HCEC 1CT (cell line): Measurements from ENCODE around the gene MASTL.
"Not testable (repeated sequence)": the region's sequence is repeated elsewhere in the genome, so short reads cannot be mapped to it uniquely, and the experiment has no call there.

Experiments used
- DNase-seq: peaks from one replicate; pipeline ENCODE4 v3.0.0-alpha.2; 2017

Gene MASTL

DNA sequence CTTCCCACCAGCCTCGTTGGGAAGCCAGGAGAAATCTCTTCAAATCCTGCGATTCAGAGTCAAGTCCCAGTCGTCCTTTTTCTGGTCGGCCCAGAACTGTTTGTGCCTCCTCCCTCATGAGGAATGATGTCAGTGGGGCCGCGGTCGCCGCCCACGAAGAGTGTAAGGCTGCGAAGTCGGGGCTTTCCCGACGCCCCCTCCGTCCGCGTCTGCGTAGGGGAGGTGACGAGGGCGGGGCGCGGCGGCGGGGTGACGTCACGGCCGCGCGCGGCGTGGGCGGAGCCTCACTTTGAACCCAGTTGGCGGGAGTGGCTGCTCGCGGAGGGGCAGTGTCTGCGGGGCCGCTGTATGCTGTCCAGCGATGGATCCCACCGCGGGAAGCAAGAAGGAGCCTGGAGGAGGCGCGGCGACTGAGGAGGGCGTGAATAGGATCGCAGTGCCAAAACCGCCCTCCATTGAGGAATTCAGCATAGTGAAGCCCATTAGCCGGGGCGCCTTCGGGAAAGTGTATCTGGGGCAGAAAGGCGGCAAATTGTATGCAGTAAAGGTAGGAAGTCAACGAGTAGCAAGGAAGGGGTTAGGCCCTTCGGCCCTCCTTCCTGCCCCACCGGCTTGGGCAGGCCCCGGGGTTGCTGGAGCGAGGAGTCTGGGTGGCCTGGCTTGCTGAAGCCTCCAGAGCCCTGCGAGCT is at the start of gene MASTL:
TSS of gene MASTL (plus strand) at position 287 of the 689 bp plus-strand sequence. CDS start at position 362, 75 bp downstream.
- DNase-seq, result peak; percentile 87

DNA sequence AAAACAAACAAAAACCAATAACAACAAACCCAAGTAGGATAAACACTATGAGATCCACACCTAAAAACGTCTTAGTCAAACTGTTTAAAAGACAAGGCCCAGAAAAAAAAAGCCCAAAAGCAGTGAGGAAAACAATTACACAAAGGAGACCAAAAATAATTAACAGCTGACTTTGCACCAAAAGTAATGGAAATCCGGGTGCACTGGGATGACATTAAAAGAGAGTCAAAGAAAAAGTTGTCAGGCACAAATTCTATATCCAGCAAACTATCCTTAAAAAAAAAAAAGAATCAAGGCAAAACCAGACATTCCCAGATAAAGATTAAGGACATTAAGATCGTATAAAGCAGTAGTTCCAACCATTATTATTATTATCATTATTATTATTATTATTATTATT is 47.0 kb upstream of the MASTL start:
- no peak for DNase-seq

DNA sequence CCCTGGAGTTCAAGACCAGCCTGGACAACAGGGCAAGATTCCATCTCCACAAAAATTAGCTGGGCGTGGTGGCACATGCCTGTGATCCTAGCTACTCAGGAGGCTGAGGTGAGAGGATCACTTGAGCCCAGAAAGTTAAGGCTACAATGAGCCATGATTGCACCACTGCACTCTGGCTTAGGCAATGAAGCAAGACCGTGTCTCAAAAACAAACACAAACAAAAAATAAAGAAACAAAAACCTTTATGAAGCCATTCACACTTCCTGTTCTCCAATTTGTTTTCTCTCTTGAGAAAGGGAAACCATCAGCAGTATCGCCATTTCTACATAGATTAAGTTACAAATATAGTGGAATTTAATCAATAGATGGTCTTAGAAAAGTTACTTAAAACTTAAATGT is 20.8 kb upstream of the MASTL start:
- no peak for DNase-seq

DNA sequence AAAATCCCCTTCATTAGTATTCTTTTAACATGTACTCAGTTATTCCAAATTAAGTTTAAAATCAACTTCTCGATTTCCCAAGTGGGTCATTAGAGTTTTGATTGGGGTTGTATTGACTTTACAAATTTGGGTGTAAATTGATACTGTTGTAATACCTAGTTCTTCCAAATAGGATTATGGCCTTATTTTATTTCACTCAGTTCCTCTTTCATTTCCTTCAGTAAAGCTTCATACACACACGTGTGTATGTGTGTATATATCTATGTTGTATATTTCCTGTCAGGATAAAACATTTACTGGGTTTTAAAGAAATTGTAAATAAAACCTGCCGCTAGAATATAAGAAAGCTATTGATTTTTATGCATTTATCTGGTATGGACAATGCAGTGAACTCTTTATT is 16.9 kb upstream of the MASTL start:
- no peak for DNase-seq

DNA sequence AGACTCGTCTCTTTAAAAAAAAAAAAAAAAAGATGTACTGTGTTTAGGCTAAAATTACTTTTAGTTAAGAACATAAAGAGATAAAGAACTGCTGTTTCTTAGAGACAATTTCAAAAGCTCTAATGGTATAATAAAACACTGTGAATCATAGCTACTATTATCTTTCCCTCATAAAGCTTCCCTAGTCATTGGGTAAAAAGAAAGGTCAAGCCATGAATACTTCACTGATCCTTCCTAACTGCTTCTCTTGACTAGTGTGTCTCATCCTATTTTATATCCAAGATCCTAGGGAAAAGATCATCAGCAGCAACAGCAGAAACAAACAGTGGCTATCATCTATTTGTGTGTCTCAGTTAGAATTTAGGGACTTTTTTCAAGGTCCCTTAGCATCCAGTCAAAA is 11.5 kb upstream of the MASTL start:
- no peak for DNase-seq

DNA sequence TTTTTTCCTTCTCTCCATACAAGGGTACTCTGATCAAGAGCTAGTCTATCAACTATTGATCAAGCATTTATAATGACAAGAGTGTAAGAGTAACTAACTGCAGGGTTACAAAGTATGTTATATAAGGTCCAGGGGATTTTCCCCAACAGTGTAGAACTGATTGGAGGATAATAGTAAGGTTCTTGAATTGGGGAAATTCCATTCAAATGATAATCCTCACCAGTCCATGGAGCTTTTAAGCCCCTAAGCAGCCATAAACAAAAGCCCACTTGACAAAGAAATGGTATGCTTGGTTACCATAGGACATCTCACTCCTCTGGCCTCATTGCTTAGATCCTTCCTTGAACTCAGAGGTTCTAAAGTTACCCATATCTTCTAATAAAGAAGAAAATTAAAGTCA is 9.2 kb upstream of the MASTL start:
- no peak for DNase-seq

DNA sequence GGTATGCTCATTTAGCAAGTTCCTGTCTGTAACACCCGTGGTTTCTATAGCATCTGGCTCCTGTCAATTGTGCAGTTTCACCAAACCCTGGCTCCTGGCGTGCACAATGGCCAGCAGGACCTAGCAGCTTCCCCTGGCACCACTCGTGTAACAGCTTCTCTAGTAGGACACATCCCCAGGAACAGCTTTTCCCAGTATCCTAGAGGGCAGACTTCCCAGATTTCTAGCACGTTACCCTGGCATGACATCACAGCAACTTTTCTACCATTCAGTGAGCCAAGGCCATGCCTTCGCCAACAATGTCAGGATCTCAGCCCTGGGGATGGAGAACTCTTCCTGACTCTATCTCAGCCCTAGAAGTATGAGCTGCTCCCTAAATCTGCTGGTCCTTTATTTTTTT is 7.5 kb upstream of the MASTL start:
- no peak for DNase-seq

DNA sequence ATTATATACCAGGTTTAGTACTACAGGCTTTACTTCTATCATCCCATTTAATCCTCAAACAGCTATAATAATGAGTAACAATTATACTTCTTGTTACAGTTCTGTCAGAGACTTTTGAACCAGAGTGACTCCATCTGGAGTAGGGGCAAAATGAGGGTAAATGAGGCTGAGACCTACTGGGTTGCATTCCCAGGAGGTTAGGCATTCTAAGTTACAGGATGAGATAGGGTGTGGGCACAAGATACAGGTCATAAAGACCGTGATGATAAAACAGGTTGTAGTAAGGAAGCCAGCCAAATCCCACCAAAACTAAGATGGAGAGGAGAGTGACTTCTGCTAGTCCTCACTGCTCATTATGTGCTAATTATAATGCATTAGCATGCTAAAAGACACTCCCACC is 4.9 kb upstream of the MASTL start:
- no peak for DNase-seq

DNA sequence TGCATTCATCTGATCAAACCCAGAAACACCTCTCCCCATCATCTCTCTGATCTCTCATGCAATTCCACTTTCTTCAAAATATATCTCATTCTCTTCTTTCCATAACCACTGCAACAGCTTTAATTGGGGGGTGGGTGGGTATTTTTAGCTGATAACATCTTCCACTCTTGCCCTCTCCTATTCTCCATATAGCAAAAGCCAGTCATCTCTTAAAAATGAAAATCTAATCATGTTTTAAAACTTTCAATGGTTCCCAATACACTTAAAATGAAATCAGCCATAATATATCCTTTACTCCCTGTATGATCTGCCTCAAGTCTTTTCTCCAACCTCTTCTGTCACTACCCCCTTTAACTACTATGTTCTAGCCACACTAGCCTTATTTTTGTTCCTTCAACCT is 2.5 kb upstream of the MASTL start:
- no peak for DNase-seq

DNA sequence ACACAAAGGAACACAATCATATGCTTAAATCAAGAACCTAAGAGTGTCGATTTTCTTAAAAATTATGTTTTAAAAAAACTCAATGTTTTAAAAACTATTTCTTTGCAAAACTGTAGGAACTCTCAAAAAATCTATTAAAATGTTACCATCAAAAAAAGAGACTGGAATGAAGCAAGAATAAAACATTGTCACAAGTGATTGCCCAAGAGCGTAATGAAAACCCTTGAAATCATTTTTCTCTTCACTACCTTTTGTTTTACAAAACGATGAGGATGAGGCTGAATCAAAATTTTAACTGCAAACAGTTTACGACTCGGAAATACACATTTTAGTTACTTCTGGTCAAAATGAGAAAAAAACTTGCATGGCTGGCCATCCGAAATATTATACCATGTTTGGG is 1.8 kb upstream of the MASTL start:
- no peak for DNase-seq

DNA sequence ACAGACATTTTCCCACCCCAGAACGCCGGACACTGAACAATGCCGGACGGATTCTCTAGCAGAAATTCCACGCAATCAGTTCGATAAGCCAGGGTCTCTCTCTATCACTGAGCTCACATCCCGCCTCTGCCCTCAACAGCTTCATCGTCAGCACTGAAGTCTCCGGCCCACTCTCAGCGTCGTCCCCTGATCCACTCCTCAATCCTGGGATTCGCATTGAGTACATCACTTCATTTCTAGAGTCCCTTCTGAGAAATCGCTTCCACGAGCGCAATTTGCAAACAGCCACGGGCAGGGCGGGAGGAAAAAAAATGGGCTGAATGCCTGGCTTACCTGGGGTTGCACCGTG is 1.3 kb upstream of the MASTL start:
- DNase-seq, result no peak

DNA sequence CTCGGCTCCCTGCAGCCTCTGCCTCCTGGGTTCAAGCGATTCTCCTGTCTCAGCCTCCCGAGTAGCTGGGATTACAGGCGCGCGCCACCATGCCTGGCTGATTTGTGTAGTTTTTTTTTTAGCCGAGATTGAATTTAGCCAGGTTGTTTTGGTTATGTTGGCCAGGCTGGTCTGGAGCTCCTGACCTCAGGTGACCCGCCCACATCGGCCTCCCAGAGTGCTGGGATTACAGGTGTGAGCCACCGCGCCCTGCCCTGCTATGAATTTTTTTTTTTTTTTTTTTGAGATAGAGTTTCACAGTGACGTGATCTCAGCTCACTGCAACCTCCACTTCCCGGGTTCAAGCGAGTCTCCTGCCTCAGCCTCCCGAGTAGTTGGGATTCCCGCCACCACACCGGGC is 1.4 kb downstream of the MASTL start:
- not testable (repeated sequence) for DNase-seq

DNA sequence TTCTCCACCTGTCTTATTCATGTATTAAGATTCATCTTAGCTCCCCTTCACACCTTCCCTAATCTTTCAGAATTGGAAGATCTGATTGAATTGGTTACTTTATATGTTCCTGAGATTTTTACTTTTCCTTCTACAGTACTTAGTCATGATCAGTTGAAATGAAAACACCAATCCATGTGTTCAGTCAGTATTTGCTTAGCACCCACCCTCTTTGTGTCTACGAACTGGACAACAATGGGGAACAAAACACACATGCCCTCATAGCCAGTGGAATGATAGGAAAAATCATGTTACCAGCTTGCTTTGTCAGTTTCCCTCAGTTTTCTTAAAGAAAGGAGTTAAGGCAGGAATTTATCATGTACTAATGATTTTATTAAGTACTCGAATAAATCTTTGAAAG is 2.0 kb downstream of the MASTL start:
- DNase-seq, result no peak

DNA sequence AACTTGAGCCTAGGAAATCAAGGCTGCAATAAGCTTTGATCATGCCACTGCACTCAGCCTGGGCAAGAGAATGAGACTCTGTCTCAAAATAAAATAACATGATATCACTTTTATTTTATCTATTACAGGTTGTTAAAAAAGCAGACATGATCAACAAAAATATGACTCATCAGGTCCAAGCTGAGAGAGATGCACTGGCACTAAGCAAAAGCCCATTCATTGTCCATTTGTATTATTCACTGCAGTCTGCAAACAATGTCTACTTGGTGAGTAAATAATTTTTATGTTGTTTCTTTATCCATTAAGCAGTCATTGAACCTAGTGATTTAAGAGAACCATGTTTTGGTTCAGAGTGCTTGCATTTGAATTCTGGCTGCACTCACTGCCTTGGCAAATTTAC is 3.3 kb downstream of the MASTL start:
- no peak for DNase-seq

DNA sequence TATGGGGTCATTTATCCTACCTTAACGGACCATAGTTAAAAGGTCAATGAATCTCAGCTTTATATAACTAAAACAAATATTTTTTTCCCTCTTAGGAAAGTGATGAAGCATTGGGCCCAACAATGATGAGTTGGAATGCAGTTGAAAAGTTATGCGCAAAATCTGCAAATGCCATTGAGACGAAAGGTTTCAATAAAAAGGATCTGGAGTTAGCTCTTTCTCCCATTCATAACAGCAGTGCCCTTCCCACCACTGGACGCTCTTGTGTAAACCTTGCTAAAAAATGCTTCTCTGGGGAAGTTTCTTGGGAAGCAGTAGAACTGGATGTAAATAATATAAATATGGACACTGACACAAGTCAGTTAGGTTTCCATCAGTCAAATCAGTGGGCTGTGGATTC is 14.7 kb downstream of the MASTL start:
- no peak for DNase-seq

DNA sequence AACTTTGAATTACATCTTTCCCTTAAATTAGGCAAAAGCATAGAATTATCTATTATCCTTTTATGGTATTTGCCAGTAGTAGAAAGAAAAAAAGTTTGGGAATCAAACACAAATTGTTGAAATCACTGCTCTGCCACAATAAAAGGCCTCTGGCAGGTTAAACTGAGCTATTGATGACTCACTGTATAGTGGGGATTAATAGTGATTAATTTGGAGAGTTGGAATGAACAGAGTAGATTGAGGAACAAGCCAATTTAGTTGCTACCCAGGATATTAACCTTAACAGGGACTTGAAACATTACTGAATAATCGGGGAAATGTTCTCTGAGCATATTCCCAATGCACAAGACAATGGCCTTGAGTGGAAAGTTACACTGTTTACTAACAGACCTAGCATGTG is 33.1 kb downstream of the MASTL start:
- no peak for DNase-seq

DNA sequence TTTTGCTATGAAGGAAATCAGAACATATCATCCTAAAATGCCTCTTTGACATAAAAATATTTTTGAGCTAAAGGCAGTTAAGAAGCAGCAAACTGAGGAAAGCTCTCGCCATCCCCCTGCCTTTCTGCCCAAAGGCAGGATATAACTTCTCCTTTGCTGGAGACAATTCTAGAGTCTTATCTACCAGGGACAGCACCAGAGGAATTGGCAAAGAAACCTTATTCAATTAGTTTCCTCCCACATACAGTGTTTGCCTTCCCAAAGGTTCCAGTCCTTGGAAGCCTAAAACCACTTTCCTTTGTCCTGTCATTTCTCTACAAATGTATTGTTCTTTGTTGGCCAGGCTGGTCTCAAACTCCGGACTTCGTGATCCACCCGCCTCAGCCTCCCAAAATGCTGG is 33.7 kb downstream of the MASTL start:
- no peak for DNase-seq

DNA sequence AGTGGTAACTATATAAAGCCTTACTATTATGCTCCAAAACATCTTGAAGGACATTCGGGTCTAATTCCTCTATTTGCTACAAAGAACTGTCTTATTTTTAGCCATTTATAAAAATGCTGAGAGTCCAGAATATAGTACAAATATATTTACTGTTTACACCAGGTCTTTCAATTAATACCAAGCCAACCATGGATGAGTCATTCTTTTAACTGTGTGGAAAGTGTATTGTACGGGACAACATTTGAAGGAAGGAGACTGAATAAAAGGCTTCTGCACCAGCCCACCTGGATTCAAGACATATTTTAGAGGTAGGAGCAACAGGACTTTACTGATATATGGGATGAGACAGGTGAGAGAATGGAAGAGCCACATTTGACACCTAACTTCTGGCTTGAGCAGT is 35.4 kb downstream of the MASTL start:
- no peak for DNase-seq

DNA sequence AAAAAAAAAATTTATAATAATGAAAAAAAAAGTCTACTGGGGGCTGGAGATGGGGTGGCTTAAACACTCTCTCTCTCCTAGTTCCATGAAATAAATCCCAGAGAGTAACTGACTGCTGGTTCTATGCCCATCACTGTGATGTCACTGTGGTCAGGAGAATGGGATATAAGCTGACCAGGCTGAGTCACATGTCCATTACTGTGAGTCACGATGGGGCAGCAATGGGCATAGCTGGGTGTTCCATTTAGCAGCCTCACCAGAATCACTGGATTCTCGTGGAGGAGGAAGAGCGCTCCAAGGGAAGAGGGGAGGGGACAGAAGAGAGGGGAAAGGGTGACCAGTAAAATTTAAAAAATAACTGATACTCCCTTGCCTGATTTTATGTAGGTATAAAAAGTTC is 37.1 kb downstream of the MASTL start:
- peak; percentile 92 for DNase-seq

DNA sequence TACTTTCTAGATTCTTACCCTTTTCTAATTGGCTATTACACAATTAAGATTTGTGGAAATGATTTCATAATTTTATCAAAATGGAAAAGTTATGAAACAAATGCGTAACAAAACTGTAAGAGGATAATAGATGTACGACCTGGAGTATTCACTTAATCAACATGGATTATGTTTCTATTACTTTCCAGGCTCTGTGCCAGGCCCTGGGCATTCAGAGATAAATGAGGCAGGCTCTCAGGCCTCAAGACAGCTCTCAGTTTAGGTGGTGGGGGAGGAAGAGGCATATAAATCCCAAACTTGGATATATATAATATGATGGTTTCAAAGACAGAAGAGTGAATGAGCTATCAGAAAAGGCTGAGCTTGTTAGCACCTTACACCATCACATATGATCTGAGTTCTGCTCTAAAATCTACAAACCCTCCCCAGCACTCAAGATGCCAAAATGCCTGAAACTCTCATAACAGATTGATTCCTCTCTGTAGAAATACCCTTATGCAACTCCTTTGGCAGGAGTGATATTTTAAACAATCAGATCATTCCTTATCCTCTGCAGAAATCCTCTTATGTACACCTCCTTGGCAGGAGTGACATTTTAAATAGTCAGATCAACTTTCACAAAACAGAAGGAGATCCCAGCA is 42.9 kb downstream of the MASTL start:
- DNase-seq, result no peak

DNA sequence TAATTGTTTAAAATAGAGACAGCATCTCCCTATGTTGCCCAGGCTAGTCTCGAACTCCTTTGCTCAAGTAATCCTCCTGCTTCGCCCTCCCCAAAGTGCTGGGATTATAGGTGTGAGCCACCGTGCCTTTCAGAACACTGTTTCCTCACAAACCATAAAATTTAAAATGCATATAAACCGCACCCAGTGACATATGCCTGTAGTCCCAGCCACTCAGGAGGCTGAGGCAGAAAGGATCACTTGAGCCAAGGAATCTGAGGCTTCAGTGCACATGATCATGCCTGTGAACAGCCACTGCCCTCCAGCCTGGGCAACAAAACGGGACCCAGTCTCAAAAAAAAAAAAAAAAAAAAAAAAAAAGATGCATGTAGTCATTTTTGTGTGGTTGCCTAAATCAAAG is 48.7 kb downstream of the MASTL start:
- no peak for DNase-seq

DNA sequence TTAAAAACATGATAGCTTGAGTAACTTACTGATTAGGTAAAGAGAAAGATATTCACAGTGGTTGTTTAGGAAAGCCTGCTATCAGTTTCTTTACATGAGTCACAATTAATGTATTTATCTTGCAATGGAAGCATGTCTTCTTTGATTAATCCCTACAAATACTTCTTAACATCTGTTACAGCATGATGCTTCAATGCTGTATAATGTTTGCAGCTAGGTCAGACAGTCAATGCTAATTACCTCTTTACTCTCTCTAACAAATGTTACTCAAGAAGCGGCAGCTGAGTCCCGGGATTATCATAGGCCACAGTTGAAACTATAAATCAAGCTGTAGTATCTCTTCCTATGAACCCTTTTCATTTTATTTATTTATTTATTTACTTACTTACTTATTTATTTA is 52.2 kb downstream of the MASTL start:
- DNase-seq, result no peak

DNA sequence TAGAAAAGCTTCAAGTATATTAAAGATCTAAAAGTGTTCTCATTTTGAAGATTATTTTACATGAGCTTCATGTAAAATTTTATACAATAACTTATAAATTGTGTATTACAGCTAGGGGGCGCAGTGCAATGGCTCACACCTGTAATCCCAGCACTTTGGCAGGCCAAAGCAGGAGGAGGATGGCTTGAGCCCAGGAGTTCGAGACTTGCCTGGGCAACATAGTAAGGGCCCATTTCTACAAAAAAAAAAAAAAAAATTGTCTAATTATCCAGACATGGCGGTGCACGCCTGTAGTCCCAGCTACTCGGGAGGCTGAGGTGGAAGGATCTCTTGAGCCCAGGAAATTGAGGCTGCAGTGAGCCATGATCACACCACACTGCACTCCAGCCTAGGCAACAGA is 68.8 kb downstream of the MASTL start:
- peak; percentile 43 for DNase-seq

DNA sequence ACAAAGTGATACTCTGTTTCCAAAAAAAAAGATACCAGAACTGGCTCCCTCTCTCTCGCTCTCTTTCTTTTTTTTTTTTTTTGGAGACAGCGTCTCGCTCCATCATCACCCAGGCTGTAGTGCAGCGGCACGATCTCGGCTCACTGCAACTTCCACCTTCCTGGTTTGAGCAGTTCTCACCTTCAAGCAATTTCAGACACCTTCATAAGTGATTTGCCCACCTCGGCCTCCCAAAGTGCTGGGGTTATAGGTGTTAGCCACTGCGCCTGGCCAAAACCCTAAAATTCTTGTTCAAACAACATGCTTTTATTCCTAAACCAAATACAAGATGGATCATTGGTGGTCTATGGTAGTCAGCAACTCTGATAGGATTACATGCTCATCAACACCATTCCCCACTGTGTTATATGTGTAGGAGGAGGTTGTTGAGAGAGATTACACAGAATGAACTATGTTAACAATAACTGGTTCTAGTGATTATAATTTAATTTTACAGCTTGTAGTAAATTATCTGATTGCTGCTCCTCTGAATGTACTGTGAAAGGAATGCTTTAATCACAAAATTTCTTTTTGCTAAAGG is 69.9 kb downstream of the MASTL start:
- no peak for DNase-seq
